SK-N-SH treated with all-trans-retinoic acid at 6 μM for 48 hours (cell line): ENCODE results near the gene ALK.

ENCODE experiments used
- ATAC-seq: fragments of 200-7000 bp; cut with Tn5 transposase; 3 replicates; pipeline ENCODE4 v1.9.1; 2020; ENCODE audit warnings: mild to moderate bottlenecking, moderate library complexity
- ARNTL ChIP-seq: fragments of 450-650 bp; formaldehyde crosslinking; IDR thresholded peaks from 2 replicates; pipeline ENCODE4 v1.5.0; 2020; ENCODE audit warnings: low read depth, mild to moderate bottlenecking, moderate library complexity, borderline replicate concordance
- BACH2 ChIP-seq: fragments of 250-450 bp; sonication (Bioruptor Pico); IDR thresholded peaks from 2 replicates; pipeline ENCODE4 v1.9.0; 2021; ENCODE audit warnings: mild to moderate bottlenecking, borderline replicate concordance
- CREB5 ChIP-seq: fragments of 250-450 bp; sonication (Bioruptor Pico); IDR thresholded peaks from 2 replicates; pipeline ENCODE4 v1.5.1; 2020; ENCODE audit warnings: low read depth, mild to moderate bottlenecking, moderate library complexity
- CSDC2 ChIP-seq: fragments of 250-450 bp; sonication (Bioruptor Pico); IDR thresholded peaks from 2 replicates; pipeline ENCODE4 v1.5.0; 2020; ENCODE audit warnings: mild to moderate bottlenecking, moderate library complexity
- ESRRG ChIP-seq: fragments of 250-450 bp; sonication (Bioruptor Pico); IDR thresholded peaks from 2 replicates; pipeline ENCODE4 v1.6.1; 2021; ENCODE audit warnings: mild to moderate bottlenecking
- GLIS3 ChIP-seq: fragments of 250-450 bp; sonication (Bioruptor Pico); IDR thresholded peaks from 2 replicates; pipeline ENCODE4 v1.5.0; 2020; ENCODE audit warnings: mild to moderate bottlenecking, moderate library complexity
- ISL1 ChIP-seq: fragments of 250-450 bp; sonication (Bioruptor Pico); IDR thresholded peaks from 2 replicates; pipeline ENCODE4 v2.1.2; 2022; ENCODE audit warnings: mild to moderate bottlenecking, moderate library complexity
- OSR1 ChIP-seq: fragments of 250-450 bp; sonication (Bioruptor Pico); IDR thresholded peaks from 2 replicates; pipeline ENCODE4 v1.8.0; 2022; ENCODE audit warnings: moderate library complexity, mild to moderate bottlenecking, inconsistent platforms
- PATZ1 ChIP-seq: fragments of 250-450 bp; sonication (Bioruptor Pico); IDR thresholded peaks from 2 replicates; pipeline ENCODE4 v1.8.0; 2020; ENCODE audit warnings: mild to moderate bottlenecking, moderate library complexity, borderline replicate concordance
- POU6F1 ChIP-seq: fragments of 250-450 bp; sonication (Bioruptor Pico); IDR thresholded peaks from 2 replicates; pipeline ENCODE4 v1.8.0; 2021; ENCODE audit warnings: low read depth, mild to moderate bottlenecking, moderate library complexity, borderline replicate concordance
- PPARA ChIP-seq: fragments of 250-450 bp; sonication (Bioruptor Pico); IDR thresholded peaks from 2 replicates; pipeline ENCODE4 v1.5.0; 2020; ENCODE audit warnings: mild to moderate bottlenecking, borderline replicate concordance
- RARB ChIP-seq: fragments of 250-450 bp; sonication (Bioruptor Pico); IDR thresholded peaks from 2 replicates; pipeline ENCODE4 v1.8.0; 2021; ENCODE audit warnings: mild to moderate bottlenecking, moderate library complexity
- SNAI2 ChIP-seq: fragments of 250-450 bp; sonication (Bioruptor Pico); IDR thresholded peaks from 2 replicates; pipeline ENCODE4 v1.5.0; 2020; ENCODE audit warnings: mild to moderate bottlenecking, moderate library complexity
- TCF4 ChIP-seq: fragments of 250-450 bp; sonication (Bioruptor Pico); IDR thresholded peaks from 2 replicates; pipeline ENCODE4 v1.8.0; 2021; ENCODE audit warnings: mild to moderate bottlenecking, moderate library complexity, borderline replicate concordance
- TOX ChIP-seq: fragments of 250-450 bp; sonication (Bioruptor Pico); IDR thresholded peaks from 2 replicates; pipeline ENCODE4 v1.8.0; 2021; ENCODE audit warnings: mild to moderate bottlenecking, moderate library complexity, borderline replicate concordance
- ZC3H10 ChIP-seq: fragments of 250-450 bp; sonication (Bioruptor Pico); IDR thresholded peaks from 2 replicates; pipeline ENCODE4 v1.5.1; 2021; ENCODE audit warnings: mild to moderate bottlenecking, moderate library complexity
- ZFP3 ChIP-seq: fragments of 250-450 bp; sonication (Bioruptor Pico); IDR thresholded peaks from 2 replicates; pipeline ENCODE4 v1.5.0; 2020; ENCODE audit warnings: mild to moderate bottlenecking, moderate library complexity
- ZFP30 ChIP-seq: fragments of 450-650 bp; formaldehyde crosslinking; IDR thresholded peaks from 2 replicates; pipeline ENCODE4 v1.5.0; 2022; ENCODE audit warnings: mild to moderate bottlenecking, moderate library complexity
- ZNF565 ChIP-seq: fragments of 450-650 bp; formaldehyde crosslinking; conservative IDR thresholded peaks from 2 replicates; pipeline ENCODE4 v1.5.0; 2020; ENCODE audit warnings: low read depth, mild to moderate bottlenecking, moderate library complexity
- ZNF70 ChIP-seq: fragments of 450-650 bp; formaldehyde crosslinking; IDR thresholded peaks from 2 replicates; pipeline ENCODE4 v1.5.0; 2020; ENCODE audit warnings: mild to moderate bottlenecking, moderate library complexity

The ALK gene

GRCh38 chr2:29733213-29733612 is 188.2 kb downstream of the ALK start (continued):
- TF ChIP-seq POU6F1 (CRISPR knock-in tag) (no peak), PPARA (CRISPR knock-in tag) (no peak), ZFP30 (no peak), BACH2 (no peak), RARB (no peak)

- TF ChIP-seq CSDC2 = no peak
- no peak for TF ChIP-seq ZNF70
- no peak for TF ChIP-seq TOX (CRISPR knock-in tag)
- TF ChIP-seq ISL1 = peak; percentile 81
- 0 out of 2 replicates have a peak, but pooled peaks have one; percentile 21 for TF ChIP-seq CREB5
- no peak for TF ChIP-seq ZC3H10 (CRISPR knock-in tag)
- no peak for TF ChIP-seq BACH2
- no peak for TF ChIP-seq RARB
- no peak for TF ChIP-seq ARNTL (CRISPR knock-in tag)
- no peak for TF ChIP-seq ZNF565 (CRISPR knock-in tag)
- no peak for ATAC-seq
Measured at GRCh38 chr2:29731948-29732347, 189.4 kb downstream of the ALK start.

GRCh38 chr2:29729932-29730331 is 191.5 kb downstream of the ALK start:
- ATAC-seq = no peak; the same call in 2 of the 3 replicates
- TF ChIP-seq PATZ1 = no peak
- TF ChIP-seq CREB5 = no peak
- TF ChIP-seq ESRRG = no peak
- no peak for TF ChIP-seq ZNF70
- TF ChIP-seq ISL1 = no peak
- no peak for TF ChIP-seq TOX (CRISPR knock-in tag)
- no peak for TF ChIP-seq ZFP30
- TF ChIP-seq OSR1 (CRISPR knock-in tag) = no peak
- no peak for TF ChIP-seq TCF4 (CRISPR knock-in tag)
- TF ChIP-seq RARB = no peak

- TF ChIP-seq ARNTL (CRISPR knock-in tag) (no peak), OSR1 (CRISPR knock-in tag) (no peak), TOX (CRISPR knock-in tag) (no peak), ZFP3 (no peak)
- TF ChIP-seq, all 23 proteins: peak for 0
- no peak for ATAC-seq
Measured at GRCh38 chr2:29729401-29729800, 192.0 kb downstream of the ALK start.

- ATAC-seq = no peak
- TF ChIP-seq RARB (no peak), PPARA (CRISPR knock-in tag) (no peak), TCF4 (CRISPR knock-in tag) (no peak), GLIS3 (CRISPR knock-in tag) (no peak), ZNF70 (no peak), ZFP3 (no peak), CREB5 (no peak), POU6F1 (CRISPR knock-in tag) (no peak), ZNF565 (CRISPR knock-in tag) (no peak), ZC3H10 (CRISPR knock-in tag) (no peak), PATZ1 (no peak), ISL1 (no peak), CSDC2 (no peak), SNAI2 (no peak), OSR1 (CRISPR knock-in tag) (no peak)
Measured at GRCh38 chr2:29726976-29727375, 194.4 kb downstream of the ALK start.
